Stimulated activated CD8-positive, alpha-beta memory T cell treated with anti-CD3 and anti-CD28 coated beads, Interleukin-2, amount 100 ng/mL, for 48 hours (primary cell): Measurements from ENCODE around the gene OR2H2.

Source experiments
- DNase-seq, 2 donors: peaks; one replicate each; pipeline ENCODE4 v3.0.0-alpha.2; 2020; ENCODE audit warnings: low read depth in 2 of 2

The OR2H2 gene

DNA sequence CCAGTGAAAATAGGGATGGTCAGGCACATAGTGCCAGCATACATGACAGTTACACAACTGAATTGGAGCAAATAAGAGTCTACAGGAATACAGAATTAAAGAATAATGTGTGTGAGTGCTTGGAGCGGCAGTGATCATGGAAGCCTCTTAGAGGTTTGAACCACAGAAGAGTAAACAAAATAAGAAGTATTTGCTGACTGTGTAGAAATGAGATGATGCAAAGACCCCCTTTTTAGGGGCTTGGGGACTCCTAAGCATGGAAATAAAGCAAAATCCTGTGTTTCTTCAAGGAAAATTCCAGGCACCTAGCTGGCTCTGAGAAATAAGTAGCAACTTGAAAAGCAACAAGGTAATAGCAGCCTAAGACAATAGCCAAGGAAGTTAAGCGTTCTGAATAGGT lies 6.8 kb downstream of the OR2H2 start:
- DNase-seq, result no peak

DNA sequence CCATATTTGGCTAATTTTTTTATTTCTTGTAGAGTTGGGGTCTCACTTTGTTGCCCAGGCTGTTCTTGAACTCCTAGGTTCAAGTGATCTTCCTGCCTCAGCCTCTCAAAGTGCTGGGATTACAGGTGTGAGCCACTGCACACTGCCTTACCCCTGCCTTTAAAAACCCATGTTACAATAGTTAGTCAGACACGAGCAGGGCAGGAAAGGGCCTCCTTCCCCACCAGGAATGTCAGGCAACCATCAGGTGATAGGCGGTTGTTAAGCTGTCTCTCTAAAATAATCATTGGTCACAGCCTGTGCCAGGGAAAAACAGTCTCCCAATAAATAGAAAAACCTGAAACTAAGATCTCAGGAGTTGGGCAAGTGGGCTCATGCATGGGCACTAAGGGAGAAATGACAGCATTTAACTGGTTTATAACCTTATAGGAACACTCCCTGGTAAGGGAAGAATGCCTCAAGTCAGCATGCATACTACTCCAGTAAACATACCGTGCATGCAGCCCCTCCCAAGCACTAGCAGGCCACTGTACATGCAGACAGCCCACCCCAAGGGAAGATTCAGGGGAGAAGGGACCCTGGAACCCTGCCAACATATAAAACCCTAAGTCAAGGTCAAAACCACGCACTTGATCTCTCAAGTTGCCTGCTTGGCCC lies 8.4 kb downstream of the OR2H2 start:
- DNase-seq, result no peak

DNA sequence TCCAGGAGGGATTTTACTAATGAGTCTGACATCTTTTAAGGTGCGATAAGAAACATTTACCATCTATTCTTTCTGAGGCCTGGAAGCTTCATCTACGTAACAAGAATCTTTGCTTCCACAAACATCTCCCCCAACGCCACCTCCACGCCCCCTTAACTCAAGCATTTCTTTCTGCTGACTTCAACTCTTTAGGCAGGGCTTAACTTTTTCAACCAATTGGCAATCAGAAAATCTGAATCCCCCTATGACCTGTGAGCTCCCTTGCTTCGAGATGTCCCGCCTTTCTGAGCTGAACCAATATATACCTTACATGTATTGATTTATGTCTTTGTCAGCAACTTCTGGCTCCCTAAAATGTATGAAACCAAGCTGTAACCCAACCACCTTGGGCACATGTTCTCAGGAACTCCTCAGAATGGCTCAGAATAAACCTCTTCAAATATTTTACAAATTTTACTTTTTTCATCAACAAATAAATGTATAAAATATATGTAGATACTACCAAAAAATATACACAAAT lies 11.5 kb downstream of the OR2H2 start:
- DNase-seq, result no peak

DNA sequence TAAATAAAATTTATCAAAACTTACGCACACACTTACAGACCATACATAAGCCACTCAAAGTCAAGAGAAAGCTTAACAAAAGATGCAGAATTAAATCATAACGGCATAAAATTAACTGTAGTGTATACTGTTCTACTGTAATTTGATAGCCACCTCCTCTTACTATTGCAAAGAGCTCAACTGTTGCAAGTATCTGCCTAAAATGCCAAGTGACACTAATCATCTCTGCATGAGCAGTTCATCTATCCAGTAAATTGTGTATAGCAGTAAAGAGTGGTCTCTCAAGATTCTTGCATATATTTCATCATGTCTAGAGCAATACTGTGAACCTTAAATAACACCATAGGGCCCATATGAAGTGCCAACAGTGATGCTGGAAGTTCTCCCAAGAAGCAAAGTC lies 12.3 kb downstream of the OR2H2 start:
- no peak for DNase-seq

DNA sequence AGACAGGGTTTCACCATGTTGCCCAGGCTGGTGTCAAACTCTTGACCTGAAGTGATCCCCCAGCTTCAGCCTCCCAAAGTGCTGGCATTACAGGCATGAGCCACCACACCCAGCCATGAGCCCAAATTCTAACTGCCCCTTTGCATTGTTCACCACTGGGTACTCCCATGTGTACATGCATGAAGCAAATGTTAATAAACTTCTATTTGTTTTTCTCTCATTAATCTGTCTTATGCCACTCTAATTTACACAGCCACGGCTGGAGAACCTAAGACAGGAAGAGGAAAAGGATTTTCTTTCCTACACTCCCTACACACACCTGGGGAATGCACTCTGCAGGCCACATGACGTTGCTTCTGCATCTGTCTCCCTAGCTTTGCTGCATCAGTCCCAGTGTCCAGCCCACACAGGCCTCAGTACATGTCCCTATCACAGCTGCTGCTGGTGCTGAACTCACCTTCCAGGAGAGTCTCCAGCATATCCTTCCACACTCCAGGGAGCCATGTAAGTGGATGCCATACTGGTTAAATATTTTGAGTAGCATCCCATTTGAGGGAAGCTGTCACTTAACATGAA lies 13.3 kb downstream of the OR2H2 start:
- DNase-seq, result no peak

DNA sequence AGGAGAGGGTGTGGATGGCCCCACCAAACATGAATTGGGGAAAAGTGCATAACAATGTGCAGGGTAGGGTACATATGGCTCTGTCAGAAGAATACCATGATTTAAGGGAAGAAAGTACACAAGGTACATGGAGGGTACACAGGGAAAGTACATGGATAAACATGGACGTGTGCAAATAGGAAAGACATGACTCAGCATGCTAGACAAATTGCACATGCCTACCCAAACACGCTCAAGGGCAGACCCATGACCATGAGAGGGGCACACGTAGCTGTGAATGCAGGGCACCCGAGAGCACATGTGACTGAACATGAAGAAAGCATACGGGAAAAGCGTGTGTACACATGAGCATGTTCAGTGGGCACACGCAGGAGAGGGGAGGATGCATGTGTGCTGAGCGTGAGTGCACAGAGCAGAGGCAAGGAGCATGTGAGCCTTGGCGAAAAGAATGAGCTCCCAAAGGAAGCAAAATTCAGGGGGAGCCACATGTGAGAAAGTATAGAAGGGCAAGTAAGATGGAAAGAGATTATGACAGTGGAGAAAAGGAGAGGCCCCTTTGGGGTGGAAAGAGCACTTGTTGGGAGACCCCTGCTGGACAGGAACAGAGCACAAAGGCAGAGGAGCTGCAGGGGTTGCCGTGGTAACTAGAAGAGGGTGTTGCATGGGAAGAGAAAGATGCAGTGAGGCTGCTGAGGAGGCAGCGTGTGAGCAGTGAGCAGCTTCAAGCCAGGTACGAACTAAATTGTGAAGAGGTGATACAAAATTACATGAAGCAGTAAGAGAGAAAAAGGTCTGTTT lies 17.8 kb downstream of the OR2H2 start:
- no peak for DNase-seq

DNA sequence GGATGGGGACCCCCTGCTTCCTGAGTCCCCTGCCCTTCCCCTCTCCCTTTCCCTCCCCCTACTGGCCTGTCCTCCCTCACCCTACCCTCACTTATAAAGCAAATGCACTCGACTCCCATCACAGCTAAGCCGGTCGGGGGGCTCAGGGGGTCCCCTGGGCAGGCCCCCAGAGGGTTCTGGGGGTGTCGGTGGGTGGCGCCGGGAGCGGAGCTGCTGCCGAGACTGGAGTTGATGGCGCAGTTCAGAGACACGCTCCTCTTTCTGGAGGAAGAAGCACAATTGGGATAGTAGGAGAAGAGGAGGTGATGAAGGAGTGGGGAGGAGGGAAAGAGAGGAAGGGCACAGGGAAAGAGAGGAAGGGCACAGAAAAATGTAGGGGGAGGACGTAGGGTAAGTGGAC lies 18.5 kb downstream of the OR2H2 start:
- no peak for DNase-seq

DNA sequence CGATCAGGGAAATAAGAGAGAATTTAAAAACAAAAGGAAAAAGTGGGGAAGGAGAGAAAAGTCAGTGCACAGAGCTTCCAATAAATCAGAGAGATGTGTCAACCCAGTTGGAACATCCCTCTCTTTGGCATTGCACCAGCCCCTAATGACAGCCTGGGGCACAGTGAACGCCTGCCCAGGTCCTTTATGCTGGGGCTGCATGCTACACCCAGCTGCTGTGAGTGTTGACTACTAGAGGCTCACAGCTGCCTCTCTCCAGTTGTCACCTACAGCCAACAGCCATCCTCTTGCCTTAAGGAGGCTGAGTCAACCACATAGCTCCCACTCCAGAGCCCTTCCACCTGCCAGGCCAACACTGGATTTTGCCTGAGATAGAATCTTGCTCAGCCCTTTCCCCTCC lies 19.0 kb downstream of the OR2H2 start:
- no peak for DNase-seq

DNA sequence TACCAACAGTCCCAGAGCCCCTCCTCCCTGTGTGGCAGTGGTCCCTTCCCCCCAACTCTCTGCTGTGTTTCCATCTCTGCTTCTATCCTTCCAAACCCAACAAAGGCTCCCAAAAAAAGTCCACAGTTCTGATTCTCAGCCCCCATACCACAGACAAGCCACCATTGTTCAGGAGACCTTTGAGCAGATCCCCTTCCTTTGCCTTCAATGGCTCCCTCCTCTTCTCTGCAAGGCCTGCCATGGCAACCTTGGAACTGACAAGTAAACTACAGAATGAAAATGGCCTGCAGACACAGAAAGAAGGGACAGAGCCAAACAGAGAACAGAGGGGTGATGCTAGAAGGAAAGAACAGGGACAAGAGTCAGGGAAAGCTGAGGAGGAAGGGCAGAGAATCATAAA lies 23.2 kb downstream of the OR2H2 start:
- DNase-seq, result no peak

DNA sequence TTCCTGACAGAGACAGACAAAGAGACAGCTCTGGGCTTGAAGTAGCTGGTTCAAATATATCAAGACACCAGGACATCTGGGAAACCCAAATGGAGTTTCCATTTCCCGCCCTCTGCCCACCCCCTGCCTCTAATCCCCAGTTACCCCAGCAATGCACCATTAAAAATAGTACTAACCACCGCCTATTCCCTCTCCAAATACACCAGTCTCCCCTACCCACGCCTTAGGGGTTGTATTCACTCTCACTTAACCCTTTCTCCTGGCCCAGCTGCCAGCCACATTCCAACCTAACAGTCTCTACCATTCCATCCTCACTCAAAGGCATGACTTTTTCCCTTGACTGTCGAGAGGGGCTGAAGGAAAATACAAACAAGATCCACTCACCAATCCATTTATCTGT lies 25.6 kb downstream of the OR2H2 start:
- DNase-seq, result no peak

DNA sequence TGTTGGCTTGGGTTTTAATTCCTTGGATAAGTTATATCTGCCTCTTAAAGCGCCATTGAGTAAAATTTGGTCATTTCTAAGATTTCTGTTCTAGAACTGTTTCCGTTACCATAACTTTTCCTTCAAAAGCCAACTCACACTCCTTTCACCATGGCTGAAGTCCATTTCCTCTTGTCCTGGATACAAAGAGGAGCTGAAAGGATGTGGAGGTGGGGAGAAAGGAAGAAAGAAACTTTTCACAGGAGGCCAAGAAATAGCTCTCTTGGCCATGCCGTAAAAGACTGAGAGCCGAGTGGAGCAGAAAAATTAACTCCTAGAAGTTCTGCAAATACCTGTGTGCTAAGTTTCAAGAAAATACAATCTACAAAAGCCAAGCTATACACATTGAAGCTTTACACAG lies 26.5 kb downstream of the OR2H2 start:
- no peak for DNase-seq

DNA sequence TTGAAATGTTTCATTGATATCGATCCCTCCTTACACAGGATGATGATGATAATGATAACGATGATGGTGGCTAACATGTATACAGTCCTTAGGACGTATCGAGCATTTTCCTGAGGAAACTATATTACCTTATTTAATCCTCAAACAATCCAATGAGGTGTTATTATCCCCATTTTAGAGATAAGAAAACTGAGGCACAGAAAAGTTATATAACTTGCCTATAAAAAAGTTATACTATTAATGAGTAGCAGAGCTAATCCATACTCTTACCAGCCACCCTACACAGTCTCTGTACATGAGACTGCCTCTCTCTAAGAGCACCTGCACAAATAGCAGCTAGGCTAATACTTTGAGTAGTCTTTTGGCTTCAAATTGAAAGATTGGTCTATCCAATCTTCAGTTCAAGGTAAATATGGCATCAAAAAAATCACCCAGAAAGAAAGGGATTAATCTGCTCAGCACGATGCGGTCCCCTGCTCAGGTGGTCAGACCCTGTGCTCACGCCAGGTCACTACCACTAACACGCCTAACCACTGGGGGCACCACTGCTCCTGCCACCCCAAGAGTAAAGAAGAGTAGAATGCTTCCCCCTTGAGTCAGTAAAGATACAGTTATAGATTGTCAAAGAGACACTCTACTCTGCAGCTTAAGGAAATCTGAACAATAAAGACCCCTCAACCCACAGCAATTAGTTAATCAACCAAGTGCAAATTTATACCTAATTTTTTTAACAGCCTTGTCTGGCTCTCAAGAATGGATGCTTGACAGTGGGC lies 33.0 kb downstream of the OR2H2 start:
- no peak for DNase-seq

DNA sequence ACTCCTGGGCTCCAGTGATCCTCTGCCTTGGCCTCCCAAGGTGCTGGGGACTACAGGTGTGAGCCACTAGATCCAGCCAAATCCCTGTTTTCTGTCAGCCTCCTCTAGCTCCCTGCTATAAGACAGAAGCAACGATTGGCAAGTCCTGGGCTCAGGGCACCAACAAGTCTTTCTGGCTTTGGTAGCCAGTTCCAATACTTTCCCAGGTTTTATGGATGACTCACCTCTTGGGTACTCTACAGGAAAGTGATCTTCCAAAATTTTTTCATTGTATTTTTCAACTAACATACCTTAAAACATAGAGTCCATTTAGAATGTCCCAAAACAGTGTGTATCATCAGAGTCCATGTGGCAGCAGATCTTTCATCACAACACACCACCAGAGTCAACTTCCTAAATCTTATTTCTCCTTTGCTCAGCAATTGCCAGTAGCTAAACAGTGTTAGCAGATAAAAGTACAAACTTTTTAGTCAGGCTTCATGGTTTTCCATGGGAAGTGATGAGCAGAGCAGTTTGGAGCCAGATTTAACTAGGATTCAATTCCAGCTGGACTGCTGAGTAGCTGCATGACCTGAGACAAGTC lies 34.7 kb downstream of the OR2H2 start:
- DNase-seq, result no peak

DNA sequence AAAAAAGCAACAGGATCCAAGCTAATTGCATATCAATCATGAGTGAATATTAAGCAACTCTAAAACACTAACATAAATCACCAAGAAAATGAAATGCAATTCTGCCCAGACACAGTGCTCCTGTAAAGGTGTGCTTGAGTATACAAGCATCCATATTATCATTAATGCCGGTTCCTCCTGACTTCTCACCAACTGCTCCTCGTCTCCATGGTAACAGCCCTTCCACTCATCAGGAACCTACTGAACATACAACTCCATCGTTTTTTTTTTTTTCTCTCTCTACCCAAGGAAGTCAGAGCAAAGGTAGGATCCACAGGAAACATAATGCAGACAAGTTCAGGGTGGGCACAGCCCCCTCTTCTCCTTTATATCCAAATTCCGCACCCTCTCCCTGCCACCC lies 35.7 kb downstream of the OR2H2 start:
- no peak for DNase-seq

DNA sequence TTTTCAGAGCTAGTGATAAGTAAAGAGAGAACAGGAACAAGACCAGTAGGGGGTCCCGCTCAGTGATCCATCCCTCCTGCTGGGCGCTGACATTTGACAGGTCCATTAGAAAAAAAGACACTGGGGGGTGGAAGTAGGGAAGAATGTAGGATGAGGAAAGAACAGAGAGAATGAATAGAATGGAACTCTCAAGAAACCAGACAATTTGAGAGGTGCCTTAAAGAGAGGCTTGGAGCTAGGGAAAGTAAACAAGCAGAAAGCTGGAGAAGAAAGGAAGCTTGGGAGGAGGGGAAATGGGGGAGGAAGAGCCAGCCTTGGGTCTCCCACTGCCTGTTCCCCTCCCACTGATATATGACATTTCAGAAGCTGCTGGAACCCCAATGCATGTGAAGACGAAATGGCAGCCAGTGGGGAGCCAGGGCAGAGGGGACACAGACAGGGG lies 39.6 kb downstream of the OR2H2 start:
- DNase-seq, result no peak

DNA sequence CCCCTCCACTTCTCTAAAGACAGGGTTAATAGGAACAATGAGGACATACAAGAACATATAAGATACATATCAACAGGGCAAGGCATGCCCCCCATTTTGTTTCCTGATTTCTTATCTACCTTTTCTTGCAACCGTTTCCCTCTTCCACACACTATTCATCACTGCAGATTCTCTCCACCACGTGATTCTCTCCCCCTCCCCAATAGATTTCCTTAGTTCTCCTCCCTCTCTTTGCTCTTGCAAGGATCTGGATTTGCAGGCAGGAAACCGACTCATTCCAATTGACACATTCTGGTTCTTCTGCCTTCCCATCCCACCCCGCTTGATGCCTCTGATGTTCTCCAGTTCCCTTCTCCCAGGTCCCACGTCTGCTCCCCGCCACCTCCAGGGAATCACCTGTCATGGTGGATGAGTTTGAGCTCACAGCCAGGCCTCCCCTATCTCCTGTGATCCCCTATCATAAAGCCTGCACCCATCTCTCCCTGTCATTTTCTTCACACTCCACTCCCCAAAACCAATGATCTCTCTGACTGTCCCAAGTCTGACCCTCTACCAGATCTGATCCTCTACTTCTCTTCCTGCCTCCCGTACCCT lies 40.5 kb downstream of the OR2H2 start:
- DNase-seq, result no peak

DNA sequence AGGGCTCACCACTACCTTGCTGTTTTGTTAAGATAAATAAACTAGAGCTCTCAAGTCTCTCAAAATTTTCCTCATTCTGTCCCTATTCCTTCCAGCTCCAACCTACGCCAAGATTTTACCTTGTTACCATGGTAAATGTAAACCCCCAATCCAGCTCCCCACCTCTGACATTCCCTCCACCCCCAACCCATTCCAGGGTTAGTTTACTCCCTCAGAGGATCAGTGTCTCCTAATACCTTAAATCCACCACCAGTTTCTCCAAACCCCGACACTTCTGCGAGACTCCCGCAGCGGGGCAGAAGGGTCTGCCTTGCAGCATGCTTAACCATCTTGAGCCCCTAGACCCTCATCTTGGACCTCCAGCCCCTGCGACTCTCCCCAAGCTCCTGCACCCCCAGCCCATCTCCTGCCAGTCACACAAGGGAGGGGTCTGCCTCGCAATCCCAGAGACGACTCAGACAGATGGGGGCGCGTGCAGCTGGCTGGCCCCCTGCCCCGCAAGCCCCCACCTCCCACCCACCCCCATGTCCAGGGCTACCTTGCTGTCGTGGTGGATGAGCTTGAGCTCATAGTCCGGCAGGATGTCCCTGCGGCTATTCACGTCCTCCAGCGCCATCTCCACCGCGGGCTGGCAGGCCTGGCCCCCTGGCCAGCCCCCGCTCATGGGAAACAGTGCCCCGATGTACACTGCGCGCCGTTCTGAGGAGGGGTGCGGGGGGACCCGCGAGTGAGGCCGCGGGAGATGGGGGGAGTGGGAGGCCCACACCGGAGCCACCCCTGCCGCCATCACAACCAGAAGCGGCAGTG lies 42.2 kb downstream of the OR2H2 start:
- DNase-seq, result no peak

DNA sequence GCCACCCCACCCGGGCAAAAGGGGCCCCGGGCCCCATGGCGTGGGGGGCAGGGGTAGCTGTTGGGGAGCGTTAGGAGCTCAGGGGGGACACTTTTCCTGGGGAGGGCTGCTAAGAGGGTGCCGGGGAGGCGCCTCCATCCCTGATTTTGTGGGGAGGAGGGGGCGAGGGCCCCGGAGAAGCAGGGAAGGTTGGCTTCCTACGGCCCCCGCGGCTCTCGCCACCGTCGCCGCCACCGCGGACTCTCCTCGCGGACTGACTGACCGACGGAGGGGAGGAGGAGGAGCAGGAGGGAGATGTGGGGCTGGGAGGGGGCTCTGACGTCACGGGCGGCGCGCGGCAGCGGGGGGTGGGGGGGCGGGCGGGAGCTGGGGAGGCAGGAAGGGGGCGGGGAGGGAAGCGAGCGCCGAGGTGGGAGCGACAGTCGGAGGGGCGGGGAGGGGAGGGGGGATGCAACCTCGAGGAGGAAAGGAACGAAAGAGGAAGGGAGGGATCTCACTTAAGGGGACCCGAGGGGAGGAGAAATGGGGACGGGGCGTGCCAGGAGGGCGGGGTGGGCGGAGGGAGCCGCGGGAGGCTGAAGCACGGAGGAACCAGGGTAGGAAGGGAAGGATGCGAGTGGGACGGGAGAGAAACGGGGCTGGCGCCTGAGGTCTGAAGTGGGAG lies 43.0 kb downstream of the OR2H2 start:
- DNase-seq, result peak; percentile 17 to 23

DNA sequence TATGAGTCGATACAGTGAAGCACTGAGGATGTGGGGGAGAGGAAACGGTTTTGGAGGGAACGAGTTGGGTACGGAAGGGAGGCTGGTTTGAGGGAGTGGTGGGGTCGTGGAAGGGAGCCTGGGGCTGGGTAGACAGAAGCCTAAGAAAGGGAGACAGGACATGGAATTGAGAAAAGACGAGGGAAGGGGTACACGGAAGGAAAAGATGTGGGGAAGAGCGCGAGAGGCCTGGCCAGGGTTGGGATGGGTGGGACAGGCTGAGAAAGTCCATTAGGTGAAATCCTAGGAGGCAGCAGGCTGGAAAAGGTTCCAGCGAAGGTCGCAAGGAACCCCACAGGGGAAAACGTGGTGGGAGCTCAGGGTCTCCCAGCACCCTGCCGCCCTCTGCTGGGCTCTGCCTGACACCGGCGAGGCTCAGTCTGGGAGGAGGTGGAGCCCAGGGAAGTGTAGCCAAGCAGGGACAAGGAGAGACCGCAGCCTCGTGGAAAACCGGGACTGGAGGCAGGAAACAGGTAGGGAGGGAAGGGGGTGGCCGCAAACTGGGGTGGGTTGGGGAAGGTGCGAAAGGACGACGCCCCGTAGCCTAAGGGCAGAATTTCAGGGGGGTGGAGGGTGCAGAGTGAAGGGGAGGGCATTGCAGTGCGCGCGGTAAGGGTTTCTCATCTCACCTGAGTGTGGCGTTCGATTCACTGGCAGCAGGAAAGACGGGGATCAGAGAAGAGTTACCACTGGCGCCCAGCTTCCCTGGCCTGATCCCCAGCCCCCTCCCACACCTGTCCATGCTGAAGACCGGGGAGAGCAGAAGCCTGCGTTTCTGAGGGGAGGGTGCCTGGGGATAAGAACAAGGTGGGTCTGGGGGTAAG lies 43.7 kb downstream of the OR2H2 start:
- peak; percentile 37 to 50 for DNase-seq
